GM18520 (cell line): ENCODE data around the gene ZNF536.
"Not testable (repeated sequence)": the region's sequence is repeated elsewhere in the genome, so short reads cannot be mapped to it uniquely, and the experiment has no call there.

Source experiments
- ATAC-seq: cut with Tn5 transposase; IDR thresholded peaks from one replicate; pipeline ENCODE4 v1.9.1; 2021; ENCODE audit not compliant: unreplicated experiment

ZNF536 gene

GRCh38 chr19:30444253-30444671 lies 72.1 kb downstream of the ZNF536 start:
- ATAC-seq, result no peak

GRCh38 chr19:30444686-30445232 lies 72.6 kb downstream of the ZNF536 start:
- ATAC-seq, result no peak

GRCh38 chr19:30445385-30445784 lies 73.2 kb downstream of the ZNF536 start:
- no peak for ATAC-seq

GRCh38 chr19:30446120-30446519 lies 73.9 kb downstream of the ZNF536 start:
- not testable (repeated sequence) for ATAC-seq

GRCh38 chr19:30446850-30447552 lies 74.8 kb downstream of the ZNF536 start:
- ATAC-seq, result no peak

GRCh38 chr19:30447553-30447870 lies 75.3 kb downstream of the ZNF536 start:
- ATAC-seq, result no peak

- ATAC-seq, result no peak
These were observed 76.3 kb downstream of the ZNF536 start for GRCh38 chr19:30448386-30449077.

- ATAC-seq, result no peak
These were observed 77.0 kb downstream of the ZNF536 start for GRCh38 chr19:30449078-30449590.

- ATAC-seq, result no peak
These were observed 77.5 kb downstream of the ZNF536 start for GRCh38 chr19:30449673-30450072.

- no peak for ATAC-seq
These were observed 77.9 kb downstream of the ZNF536 start for GRCh38 chr19:30450100-30450499.

GRCh38 chr19:30450835-30451321 lies 78.7 kb downstream of the ZNF536 start:
- ATAC-seq, result no peak

GRCh38 chr19:30452931-30453330 lies 80.7 kb downstream of the ZNF536 start:
- ATAC-seq, result no peak

- no peak for ATAC-seq
These were observed 81.6 kb downstream of the ZNF536 start for GRCh38 chr19:30453743-30454142.

- no peak for ATAC-seq
These were observed 83.7 kb downstream of the ZNF536 start for GRCh38 chr19:30455881-30456280.

GRCh38 chr19:30457484-30457883 lies 85.3 kb downstream of the ZNF536 start:
- no peak for ATAC-seq

GRCh38 chr19:30459859-30460258 lies 87.7 kb downstream of the ZNF536 start:
- no peak for ATAC-seq

- ATAC-seq, result no peak
These were observed 92.0 kb downstream of the ZNF536 start for GRCh38 chr19:30464162-30464561.

GRCh38 chr19:30466598-30466997 lies 94.4 kb downstream of the ZNF536 start:
- ATAC-seq, result not testable (repeated sequence)

- no peak for ATAC-seq
These were observed 95.1 kb downstream of the ZNF536 start for GRCh38 chr19:30467239-30467638.

GRCh38 chr19:30469774-30470173 lies 97.6 kb downstream of the ZNF536 start:
- no peak for ATAC-seq

GRCh38 chr19:30471441-30471840 lies 99.3 kb downstream of the ZNF536 start:
- no peak for ATAC-seq

GRCh38 chr19:30473334-30473867 lies 101.2 kb downstream of the ZNF536 start:
- no peak for ATAC-seq
